H4 (cell line): ENCODE measurements around the gene GIMAP2. TPM values are rescaled to one million over a fixed set of nuclear protein-coding genes. Genes with fewer than 3 reads are reported as not detected.

Source experiments
- DNase-seq: peaks from one replicate; pipeline ENCODE4 v3.0.0-alpha.2; 2015; ENCODE audit warnings: low spot score
- total RNA-seq: library from RNA; depleted of rRNA; stranded (reverse); fragments of >200 nt; shearing (Covaris generic); gene quantifications from 2 replicates; pipeline ENCODE4 v1.2.3, GENCODE V29; 2014; rRNA removed

GIMAP2 gene
- total RNA-seq, 1 experiment from 2014 or later: 19.7 TPM

GRCh38 chr7:150733482-150734095 is 48.1 kb downstream of the GIMAP2 start:
- DNase-seq: no peak

- no peak for DNase-seq
Measured at GRCh38 chr7:150734254-150734653, 48.7 kb downstream of the GIMAP2 start.

- DNase-seq: no peak
Measured at GRCh38 chr7:150735596-150736358, 50.3 kb downstream of the GIMAP2 start.

- no peak for DNase-seq
Measured at GRCh38 chr7:150736864-150737263, 51.4 kb downstream of the GIMAP2 start.

- DNase-seq: no peak
Measured at GRCh38 chr7:150737265-150738055, 52.0 kb downstream of the GIMAP2 start, which contains the start of gene GIMAP5. Gene GIMAP5, plus strand, starts transcription at chr7:150737418. Its CDS starts 3,467 bp downstream, at chr7:150740885.

GRCh38 chr7:150738092-150738491 is 52.6 kb downstream of the GIMAP2 start:
- no peak for DNase-seq

GRCh38 chr7:150738591-150739001 is 53.1 kb downstream of the GIMAP2 start:
- no peak for DNase-seq

GRCh38 chr7:150739033-150739432 is 53.5 kb downstream of the GIMAP2 start:
- DNase-seq: no peak

- no peak for DNase-seq
Measured at GRCh38 chr7:150740053-150740452, 54.5 kb downstream of the GIMAP2 start.

- no peak for DNase-seq
Measured at GRCh38 chr7:150742286-150742968, 56.9 kb downstream of the GIMAP2 start.

Other genes starting within 250 kb of the GIMAP2 start
- gene GIMAP8, start 235.1 kb upstream of the GIMAP2 start, total RNA-seq: not detected in 2 replicates
- gene GIMAP7, start 170.8 kb upstream of the GIMAP2 start, total RNA-seq: not detected in 2 replicates
- 0.12 TPM in 1 of 2 replicates, not detected in the other for gene GIMAP4, start 118.3 kb upstream of the GIMAP2 start, total RNA-seq
- gene GIMAP6, start 53.3 kb upstream of the GIMAP2 start, total RNA-seq: 0.41 and 0.56 TPM in 2 replicates
- gene GIMAP1, start 30.9 kb downstream of the GIMAP2 start, total RNA-seq: not detected in 2 replicates
- gene GIMAP5, start 51.7 kb downstream of the GIMAP2 start, total RNA-seq: 0.12 and 1.2 TPM in 2 replicates
- gene TMEM176B, start 114.7 kb downstream of the GIMAP2 start, total RNA-seq: 0.27 and 0.76 TPM in 2 replicates
- gene TMEM176A, start 115.1 kb downstream of the GIMAP2 start, total RNA-seq: not detected in 2 replicates
- gene AOC1, start 166.8 kb downstream of the GIMAP2 start, total RNA-seq: 0.31 TPM in 1 of 2 replicates, not detected in the other